Osteocyte (in vitro differentiated cells): ENCODE measurements around the gene CAMK2D. TPM values are rescaled to one million over a fixed set of nuclear protein-coding genes. Genes with fewer than 3 reads are reported as not detected.

Experiments
- DNase-seq: peaks from one replicate; pipeline ENCODE4 v3.0.0; 2021; ENCODE audit warnings: mixed read lengths; ENCODE audit not compliant: unreplicated experiment; ENCODE audit errors: extremely low spot score
- H3K27ac Mint-ChIP-seq: one replicate; pipeline ENCODE4 v1.8.0; 2021; ENCODE audit warnings: mild to moderate bottlenecking, mixed read lengths; ENCODE audit not compliant: unreplicated experiment
- H3K27me3 Mint-ChIP-seq: one replicate; pipeline ENCODE4 v1.8.0; 2021; ENCODE audit warnings: mixed read lengths; ENCODE audit not compliant: unreplicated experiment
- H3K36me3 Mint-ChIP-seq: one replicate; pipeline ENCODE4 v1.8.0; 2021; ENCODE audit warnings: mixed read lengths; ENCODE audit not compliant: unreplicated experiment
- H3K4me1 Mint-ChIP-seq: one replicate; pipeline ENCODE4 v1.8.0; 2021; ENCODE audit warnings: mixed read lengths; ENCODE audit not compliant: unreplicated experiment
- H3K4me3 Mint-ChIP-seq: one replicate; pipeline ENCODE4 v1.8.0; 2021; ENCODE audit warnings: mild to moderate bottlenecking, moderate library complexity, mixed read lengths; ENCODE audit not compliant: unreplicated experiment
- H3K9me3 Mint-ChIP-seq: one replicate; pipeline ENCODE4 v1.8.0; 2021; ENCODE audit warnings: mixed read lengths; ENCODE audit not compliant: unreplicated experiment
- total RNA-seq: library from RNA; stranded (reverse); gene quantifications from 2 replicates; pipeline ENCODE4 v1.2.1, GENCODE V29; 2021
- TF ChIP-seq, protein P1 (sequence below): fragments of 200-600 bp; sonication (generic); IDR thresholded peaks from 2 replicates; pipeline ENCODE4 v1.5.0; 2021; ENCODE audit warnings: antibody characterized with exemption, mild to moderate bottlenecking, moderate library complexity

CAMK2D gene
- total RNA-seq, 1 donor from 2014 or later = 84.3 TPM

DNA sequence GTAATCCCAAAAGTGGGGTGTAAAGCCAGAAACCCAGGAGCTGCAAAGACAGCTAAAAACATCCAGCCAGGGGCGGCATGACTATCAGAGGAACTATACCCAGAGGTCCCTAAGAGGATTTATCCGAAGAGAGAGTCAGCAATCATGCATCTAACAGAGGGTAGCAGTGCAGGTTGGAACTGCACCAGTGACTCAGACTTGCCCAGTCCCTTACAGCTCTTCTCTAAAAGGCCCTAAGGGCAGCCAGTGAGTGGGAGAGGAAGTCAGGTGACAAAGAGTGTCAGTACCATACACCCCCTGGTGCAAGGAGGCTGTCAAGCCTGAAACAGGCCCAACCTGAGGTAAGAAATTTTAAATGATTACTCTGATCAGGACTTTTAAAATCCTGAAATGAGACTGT is 88.1 kb downstream of the CAMK2D start:
- Mint-ChIP-seq H3K27ac (peak overlapping the region; percentile 50), H3K27me3 (no peaks in the 10 kb centered on the region), H3K9me3 (no peaks in the 10 kb centered on the region), H3K4me3 (no peak overlapping the region), H3K4me1 (peaks cover 55% of the 10 kb centered on the region), H3K36me3 (peaks cover 11% of the 10 kb centered on the region)
- DNase-seq = no peak
- TF ChIP-seq, protein P1, sequence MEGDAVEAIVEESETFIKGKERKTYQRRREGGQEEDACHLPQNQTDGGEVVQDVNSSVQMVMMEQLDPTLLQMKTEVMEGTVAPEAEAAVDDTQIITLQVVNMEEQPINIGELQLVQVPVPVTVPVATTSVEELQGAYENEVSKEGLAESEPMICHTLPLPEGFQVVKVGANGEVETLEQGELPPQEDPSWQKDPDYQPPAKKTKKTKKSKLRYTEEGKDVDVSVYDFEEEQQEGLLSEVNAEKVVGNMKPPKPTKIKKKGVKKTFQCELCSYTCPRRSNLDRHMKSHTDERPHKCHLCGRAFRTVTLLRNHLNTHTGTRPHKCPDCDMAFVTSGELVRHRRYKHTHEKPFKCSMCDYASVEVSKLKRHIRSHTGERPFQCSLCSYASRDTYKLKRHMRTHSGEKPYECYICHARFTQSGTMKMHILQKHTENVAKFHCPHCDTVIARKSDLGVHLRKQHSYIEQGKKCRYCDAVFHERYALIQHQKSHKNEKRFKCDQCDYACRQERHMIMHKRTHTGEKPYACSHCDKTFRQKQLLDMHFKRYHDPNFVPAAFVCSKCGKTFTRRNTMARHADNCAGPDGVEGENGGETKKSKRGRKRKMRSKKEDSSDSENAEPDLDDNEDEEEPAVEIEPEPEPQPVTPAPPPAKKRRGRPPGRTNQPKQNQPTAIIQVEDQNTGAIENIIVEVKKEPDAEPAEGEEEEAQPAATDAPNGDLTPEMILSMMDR = no peak

DNA sequence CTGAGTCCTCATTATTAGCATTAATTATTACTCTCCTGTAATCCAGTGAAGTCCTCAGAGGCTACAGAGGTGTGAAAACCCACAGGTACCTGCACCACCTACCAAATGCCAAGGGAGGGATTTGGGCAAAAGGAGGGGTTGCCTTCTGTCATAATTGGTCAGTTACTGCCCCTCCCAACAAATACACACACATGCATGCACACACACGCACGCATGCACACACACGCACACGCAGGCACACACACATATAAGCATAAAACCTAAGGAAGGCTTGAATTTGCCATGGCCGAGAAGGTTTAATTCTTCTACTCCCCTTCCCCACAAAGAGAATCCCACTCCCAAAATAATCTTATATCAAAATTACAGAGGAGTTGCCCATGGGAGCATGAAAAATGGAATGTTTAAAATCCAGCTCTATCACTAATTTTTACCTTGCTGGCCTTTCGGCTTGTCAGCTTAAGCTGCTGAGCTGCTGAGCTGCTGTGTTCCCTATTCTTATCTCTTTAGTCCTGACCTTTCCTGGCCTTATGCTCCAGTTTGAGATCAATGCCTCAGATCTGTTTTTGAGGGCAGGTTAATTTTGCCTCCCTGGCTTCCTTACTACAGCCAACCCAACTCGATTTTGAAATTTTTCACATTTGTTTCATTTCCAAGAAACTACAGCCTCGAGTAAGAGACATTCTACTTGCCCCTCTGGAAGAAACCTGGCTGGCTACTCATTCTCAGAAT is 95.0 kb downstream of the CAMK2D start:
- DNase-seq = no peak

DNA sequence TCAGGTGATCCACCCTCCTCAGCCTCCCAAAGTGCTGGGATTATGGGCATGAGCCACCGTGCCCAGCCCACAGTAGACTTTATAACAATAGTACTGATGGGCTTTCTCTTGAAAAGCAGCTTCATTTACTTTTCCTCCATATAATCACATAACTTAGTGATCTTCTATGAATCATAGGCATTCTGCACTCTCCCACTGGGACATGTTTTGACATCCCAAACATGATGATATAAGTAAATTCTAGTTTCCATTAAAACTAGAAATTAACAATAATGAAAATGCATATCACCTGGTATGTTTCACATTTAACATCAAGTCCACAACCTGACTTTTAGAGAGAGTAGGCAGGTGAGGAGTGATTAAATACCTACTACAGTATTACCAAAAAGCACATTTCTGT is 96.5 kb downstream of the CAMK2D start:
- Mint-ChIP-seq H3K27me3 (no peaks in the 10 kb centered on the region), H3K4me3 (no peak overlapping the region), H3K27ac (no peak overlapping the region), H3K36me3 (peaks cover 2% of the 10 kb centered on the region), H3K4me1 (peaks cover 20% of the 10 kb centered on the region), H3K9me3 (no peaks in the 10 kb centered on the region)
- TF ChIP-seq, protein P1 = no peak
- DNase-seq = no peak

More for the DNA sequence above, 95.0 kb downstream of the CAMK2D start:
- TF ChIP-seq, protein P1 = no peak
- H3K4me1 Mint-ChIP-seq = peaks cover 28% of the 10 kb centered on the region
- H3K9me3 Mint-ChIP-seq = no peaks in the 10 kb centered on the region
- H3K36me3 Mint-ChIP-seq = peaks cover 2% of the 10 kb centered on the region
- no peak overlapping the region for H3K27ac Mint-ChIP-seq
- no peak overlapping the region for H3K4me3 Mint-ChIP-seq
- H3K27me3 Mint-ChIP-seq = no peaks in the 10 kb centered on the region

DNA sequence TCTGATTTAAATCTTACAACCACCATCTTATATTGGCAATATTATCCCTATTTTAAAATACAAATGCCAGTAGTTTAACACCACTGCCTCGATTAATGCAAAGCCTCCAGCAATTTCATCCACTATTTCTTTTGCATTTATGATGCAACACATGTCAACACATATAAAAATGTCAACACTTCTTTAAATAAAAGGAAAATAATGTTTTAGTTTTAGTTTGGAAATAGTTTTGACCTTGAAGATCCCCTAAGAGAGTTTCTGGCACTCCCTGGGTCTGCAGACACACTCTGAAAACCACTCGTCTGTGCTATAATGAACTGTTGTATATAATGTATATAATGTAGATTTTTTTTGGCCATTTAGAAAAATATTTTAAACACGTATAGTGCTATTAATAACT is 99.0 kb downstream of the CAMK2D start:
- no peaks in the 10 kb centered on the region for H3K36me3 Mint-ChIP-seq
- DNase-seq = no peak
- no peak overlapping the region for H3K4me3 Mint-ChIP-seq
- peaks cover 34% of the 10 kb centered on the region for H3K4me1 Mint-ChIP-seq
- H3K27ac Mint-ChIP-seq = no peak overlapping the region
- H3K27me3 Mint-ChIP-seq = no peaks in the 10 kb centered on the region
- TF ChIP-seq, protein P1 = no peak
- H3K9me3 Mint-ChIP-seq = no peaks in the 10 kb centered on the region

DNA sequence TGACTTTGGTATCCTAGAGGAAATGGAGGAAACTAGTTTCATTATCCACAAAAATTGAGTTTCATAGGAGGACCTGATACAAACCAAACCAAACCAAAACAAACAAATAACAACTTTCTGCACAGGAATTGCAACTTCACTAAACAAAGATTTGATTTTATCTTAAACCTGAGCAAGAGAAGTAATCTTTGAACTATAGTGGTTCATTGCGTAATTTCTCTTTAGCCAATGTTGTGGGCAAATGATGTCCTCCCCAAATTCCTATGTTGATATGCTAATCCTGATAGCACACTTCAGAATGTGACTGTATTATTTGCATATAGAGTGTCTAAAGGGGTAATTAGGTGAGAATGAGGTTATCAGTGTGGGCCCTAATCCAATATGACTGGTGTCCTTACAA is 102.4 kb downstream of the CAMK2D start:
- no peak for DNase-seq
- H3K4me1 Mint-ChIP-seq = peaks cover 34% of the 10 kb centered on the region
- H3K36me3 Mint-ChIP-seq = no peaks in the 10 kb centered on the region
- no peak overlapping the region for H3K4me3 Mint-ChIP-seq
- H3K9me3 Mint-ChIP-seq = no peaks in the 10 kb centered on the region
- H3K27me3 Mint-ChIP-seq = no peaks in the 10 kb centered on the region
- TF ChIP-seq, protein P1 = no peak
- no peak overlapping the region for H3K27ac Mint-ChIP-seq
